HepG2 (cell line): Measurements from ENCODE around the gene RNF222. TPM values are rescaled to one million over a fixed set of nuclear protein-coding genes. Genes with fewer than 3 reads are reported as not detected.

Experiments
- CBX5 ChIP-seq: sonication (generic); formaldehyde crosslinking; IDR thresholded peaks from 2 replicates; pipeline ENCODE4 v1.4.0; 2020; ENCODE audit warnings: missing genetic modification reagents, borderline replicate concordance
- ESRRA ChIP-seq: sonication (generic); formaldehyde crosslinking; IDR thresholded peaks from 2 replicates; pipeline ENCODE4 v1.5.1; 2020; ENCODE audit warnings: mild to moderate bottlenecking, low read depth, missing genetic modification reagents
- MATR3 ChIP-seq: sonication (generic); formaldehyde crosslinking; IDR thresholded peaks from 2 replicates; pipeline ENCODE4 v1.4.0; 2020; ENCODE audit warnings: missing genetic modification reagents
- MXD3 ChIP-seq: IDR thresholded peaks from 2 replicates; pipeline ENCODE4 v1.6.1; 2016; ENCODE audit warnings: mild to moderate bottlenecking, missing biosample characterization, missing genetic modification reagents
- MYC ChIP-seq: sonication (generic); formaldehyde crosslinking; IDR thresholded peaks from 2 replicates; pipeline ENCODE4 v1.9.0; 2021; ENCODE audit warnings: missing genetic modification reagents, borderline replicate concordance
- NCOA1 ChIP-seq: sonication (generic); formaldehyde crosslinking; IDR thresholded peaks from 2 replicates; pipeline ENCODE4 v1.9.0; 2021; ENCODE audit warnings: missing genetic modification reagents
- NR2F6 ChIP-seq, 2 experiments: IDR thresholded peaks; 2 replicates each; pipeline ENCODE4 v1.6.1; 2016; ENCODE audit warnings: antibody characterized with exemption in 1 of 2, mild to moderate bottlenecking in 1 of 2
- THAP11 ChIP-seq: IDR thresholded peaks from 2 replicates; pipeline ENCODE4 v1.6.1; 2016; ENCODE audit warnings: missing biosample characterization, missing genetic modification reagents
- ZBTB44 ChIP-seq: sonication (generic); formaldehyde crosslinking; IDR thresholded peaks from 2 replicates; pipeline ENCODE4 v1.4.0; 2020; ENCODE audit warnings: missing genetic modification reagents
- ZNF557 ChIP-seq: sonication (generic); formaldehyde crosslinking; IDR thresholded peaks from 2 replicates; pipeline ENCODE4 v1.4.0; 2020; ENCODE audit warnings: missing genetic modification reagents
- ZNF563 ChIP-seq: sonication (generic); formaldehyde crosslinking; IDR thresholded peaks from 2 replicates; pipeline ENCODE4 v1.8.0; 2022; ENCODE audit warnings: mild to moderate bottlenecking, moderate library complexity, missing genetic modification reagents
- ZNF883 ChIP-seq: sonication (generic); formaldehyde crosslinking; IDR thresholded peaks from 2 replicates; pipeline ENCODE4 v1.5.1; 2020; ENCODE audit warnings: mild to moderate bottlenecking, missing genetic modification reagents; ENCODE audit errors: not compliant biosample characterization
- polyA plus RNA-seq, 8 experiments: library from polyadenylated mRNA; depleted of rRNA in 3 of 8; stranded (reverse) in 7 of 8; unstranded in 1 of 8; fragments of >200 nt; fragmentation: Illumina TruSeq in 4 of 8; extraction: Trizol in 4 of 8; gene quantifications; 2 replicates each; pipeline versions ENCODE4 v1.2.1 to v1.2.3, GENCODE V29; 2011 to 2016; ENCODE audit warnings: low read depth in 4 of 8, missing spikeins in 1 of 8, mixed read lengths in 1 of 8; ENCODE audit not compliant: insufficient read depth in 1 of 8
- total RNA-seq, 5 experiments: library from RNA; depleted of rRNA; stranded (reverse); fragments of >200 nt; fragmentation: Illumina TruSeq; extraction: Trizol; gene quantifications; 2 replicates each; pipeline ENCODE4 v1.2.3, GENCODE V29; 2016; ENCODE audit warnings: low read depth in 1 of 5
- TF ChIP-seq, protein P1 (sequence below): sonication (generic); formaldehyde crosslinking; IDR thresholded peaks from 2 replicates; pipeline ENCODE4 v1.5.1; 2020; ENCODE audit warnings: mild to moderate bottlenecking, missing genetic modification reagents, moderate library complexity
- TF ChIP-seq, protein P2 (sequence below): sonication (generic); formaldehyde crosslinking; IDR thresholded peaks from 2 replicates; pipeline ENCODE4 v1.5.0; 2020; ENCODE audit warnings: missing genetic modification reagents
- TF ChIP-seq, protein P3 (sequence below): sonication (generic); formaldehyde crosslinking; IDR thresholded peaks from 2 replicates; pipeline ENCODE4; 2020; ENCODE audit warnings: missing genetic modification reagents, mild to moderate bottlenecking, borderline replicate concordance
- TF ChIP-seq, protein P4 (sequence below): sonication (generic); formaldehyde crosslinking; conservative IDR thresholded peaks from 2 replicates; pipeline ENCODE4 v1.4.0; 2020; ENCODE audit warnings: missing genetic modification reagents

Gene RNF222
- total and polyA plus RNA-seq, 2 of the 13 experiments (the other 11 are each of a cell fraction or from before 2014, with no cell fraction given), result not detected

GRCh38 chr17:8435245-8436168 lies 37.9 kb upstream of the RNF222 start, which contains the start of gene NDEL1 (continued):
- TF ChIP-seq ZNF883 (peak; percentile 92), CBX5 (CRISPR knock-in tag) (peak; percentile 53; the same call in 1 of the 2 replicates), ZBTB44 (CRISPR knock-in tag) (peak; percentile 24; the same call in 1 of the 2 replicates), ZNF563 (CRISPR knock-in tag) (peak; percentile 30; the same call in 1 of the 2 replicates), MYC (CRISPR knock-in tag) (peak; percentile 80), NCOA1 (CRISPR knock-in tag) (0 out of 2 replicates have a peak, but pooled peaks have one; percentile 55), ESRRA (CRISPR knock-in tag) (peak; percentile 33; the same call in 1 of the 2 replicates), THAP11 (peak; percentile 70), MATR3 (CRISPR knock-in tag) (no peak), NR2F6 (IDR thresholded peaks at IDR 0.05) (no peak), NR2F6 (CRISPR knock-in tag; IDR thresholded peaks at IDR 0.05) (no peak), MXD3 (CRISPR knock-in tag) (0 out of 2 replicates have a peak, but pooled peaks have one; percentile 22), ZNF557 (CRISPR knock-in tag) (0 out of 2 replicates have a peak, but pooled peaks have one; percentile 24)
- TF ChIP-seq, protein P1, sequence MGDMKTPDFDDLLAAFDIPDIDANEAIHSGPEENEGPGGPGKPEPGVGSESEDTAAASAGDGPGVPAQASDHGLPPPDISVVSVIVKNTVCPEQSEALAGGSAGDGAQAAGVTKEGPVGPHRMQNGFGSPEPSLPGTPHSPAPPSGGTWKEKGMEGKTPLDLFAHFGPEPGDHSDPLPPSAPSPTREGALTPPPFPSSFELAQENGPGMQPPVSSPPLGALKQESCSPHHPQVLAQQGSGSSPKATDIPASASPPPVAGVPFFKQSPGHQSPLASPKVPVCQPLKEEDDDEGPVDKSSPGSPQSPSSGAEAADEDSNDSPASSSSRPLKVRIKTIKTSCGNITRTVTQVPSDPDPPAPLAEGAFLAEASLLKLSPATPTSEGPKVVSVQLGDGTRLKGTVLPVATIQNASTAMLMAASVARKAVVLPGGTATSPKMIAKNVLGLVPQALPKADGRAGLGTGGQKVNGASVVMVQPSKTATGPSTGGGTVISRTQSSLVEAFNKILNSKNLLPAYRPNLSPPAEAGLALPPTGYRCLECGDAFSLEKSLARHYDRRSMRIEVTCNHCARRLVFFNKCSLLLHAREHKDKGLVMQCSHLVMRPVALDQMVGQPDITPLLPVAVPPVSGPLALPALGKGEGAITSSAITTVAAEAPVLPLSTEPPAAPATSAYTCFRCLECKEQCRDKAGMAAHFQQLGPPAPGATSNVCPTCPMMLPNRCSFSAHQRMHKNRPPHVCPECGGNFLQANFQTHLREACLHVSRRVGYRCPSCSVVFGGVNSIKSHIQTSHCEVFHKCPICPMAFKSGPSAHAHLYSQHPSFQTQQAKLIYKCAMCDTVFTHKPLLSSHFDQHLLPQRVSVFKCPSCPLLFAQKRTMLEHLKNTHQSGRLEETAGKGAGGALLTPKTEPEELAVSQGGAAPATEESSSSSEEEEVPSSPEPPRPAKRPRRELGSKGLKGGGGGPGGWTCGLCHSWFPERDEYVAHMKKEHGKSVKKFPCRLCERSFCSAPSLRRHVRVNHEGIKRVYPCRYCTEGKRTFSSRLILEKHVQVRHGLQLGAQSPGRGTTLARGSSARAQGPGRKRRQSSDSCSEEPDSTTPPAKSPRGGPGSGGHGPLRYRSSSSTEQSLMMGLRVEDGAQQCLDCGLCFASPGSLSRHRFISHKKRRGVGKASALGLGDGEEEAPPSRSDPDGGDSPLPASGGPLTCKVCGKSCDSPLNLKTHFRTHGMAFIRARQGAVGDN (CRISPR knock-in tag), result peak; percentile 83
- TF ChIP-seq, protein P2, sequence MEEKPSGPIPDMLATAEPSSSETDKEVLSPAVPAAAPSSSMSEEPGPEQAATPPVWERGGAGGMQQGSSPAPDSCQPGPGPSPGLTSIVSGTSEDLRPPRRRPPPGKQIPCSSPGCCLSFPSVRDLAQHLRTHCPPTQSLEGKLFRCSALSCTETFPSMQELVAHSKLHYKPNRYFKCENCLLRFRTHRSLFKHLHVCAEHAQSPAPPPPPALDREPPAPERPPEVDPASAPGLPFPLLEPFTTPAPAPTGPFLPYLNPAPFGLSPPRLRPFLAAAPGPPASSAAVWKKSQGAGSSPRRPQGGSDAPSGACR (CRISPR knock-in tag), result 0 out of 2 replicates have a peak, but pooled peaks have one; percentile 80
- TF ChIP-seq, protein P3, sequence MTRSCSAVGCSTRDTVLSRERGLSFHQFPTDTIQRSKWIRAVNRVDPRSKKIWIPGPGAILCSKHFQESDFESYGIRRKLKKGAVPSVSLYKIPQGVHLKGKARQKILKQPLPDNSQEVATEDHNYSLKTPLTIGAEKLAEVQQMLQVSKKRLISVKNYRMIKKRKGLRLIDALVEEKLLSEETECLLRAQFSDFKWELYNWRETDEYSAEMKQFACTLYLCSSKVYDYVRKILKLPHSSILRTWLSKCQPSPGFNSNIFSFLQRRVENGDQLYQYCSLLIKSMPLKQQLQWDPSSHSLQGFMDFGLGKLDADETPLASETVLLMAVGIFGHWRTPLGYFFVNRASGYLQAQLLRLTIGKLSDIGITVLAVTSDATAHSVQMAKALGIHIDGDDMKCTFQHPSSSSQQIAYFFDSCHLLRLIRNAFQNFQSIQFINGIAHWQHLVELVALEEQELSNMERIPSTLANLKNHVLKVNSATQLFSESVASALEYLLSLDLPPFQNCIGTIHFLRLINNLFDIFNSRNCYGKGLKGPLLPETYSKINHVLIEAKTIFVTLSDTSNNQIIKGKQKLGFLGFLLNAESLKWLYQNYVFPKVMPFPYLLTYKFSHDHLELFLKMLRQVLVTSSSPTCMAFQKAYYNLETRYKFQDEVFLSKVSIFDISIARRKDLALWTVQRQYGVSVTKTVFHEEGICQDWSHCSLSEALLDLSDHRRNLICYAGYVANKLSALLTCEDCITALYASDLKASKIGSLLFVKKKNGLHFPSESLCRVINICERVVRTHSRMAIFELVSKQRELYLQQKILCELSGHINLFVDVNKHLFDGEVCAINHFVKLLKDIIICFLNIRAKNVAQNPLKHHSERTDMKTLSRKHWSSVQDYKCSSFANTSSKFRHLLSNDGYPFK (CRISPR knock-in tag), result peak; percentile 41; the same call in 1 of the 2 replicates
- TF ChIP-seq, protein P4, sequence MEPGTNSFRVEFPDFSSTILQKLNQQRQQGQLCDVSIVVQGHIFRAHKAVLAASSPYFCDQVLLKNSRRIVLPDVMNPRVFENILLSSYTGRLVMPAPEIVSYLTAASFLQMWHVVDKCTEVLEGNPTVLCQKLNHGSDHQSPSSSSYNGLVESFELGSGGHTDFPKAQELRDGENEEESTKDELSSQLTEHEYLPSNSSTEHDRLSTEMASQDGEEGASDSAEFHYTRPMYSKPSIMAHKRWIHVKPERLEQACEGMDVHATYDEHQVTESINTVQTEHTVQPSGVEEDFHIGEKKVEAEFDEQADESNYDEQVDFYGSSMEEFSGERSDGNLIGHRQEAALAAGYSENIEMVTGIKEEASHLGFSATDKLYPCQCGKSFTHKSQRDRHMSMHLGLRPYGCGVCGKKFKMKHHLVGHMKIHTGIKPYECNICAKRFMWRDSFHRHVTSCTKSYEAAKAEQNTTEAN (CRISPR knock-in tag), result peak; percentile 78
